ENCODE data around the gene PSMD4.
"Not testable (repeated sequence)": the region's sequence is repeated elsewhere in the genome, so short reads cannot be mapped to it uniquely, and the experiment has no call there.

The PSMD4 gene

DNA sequence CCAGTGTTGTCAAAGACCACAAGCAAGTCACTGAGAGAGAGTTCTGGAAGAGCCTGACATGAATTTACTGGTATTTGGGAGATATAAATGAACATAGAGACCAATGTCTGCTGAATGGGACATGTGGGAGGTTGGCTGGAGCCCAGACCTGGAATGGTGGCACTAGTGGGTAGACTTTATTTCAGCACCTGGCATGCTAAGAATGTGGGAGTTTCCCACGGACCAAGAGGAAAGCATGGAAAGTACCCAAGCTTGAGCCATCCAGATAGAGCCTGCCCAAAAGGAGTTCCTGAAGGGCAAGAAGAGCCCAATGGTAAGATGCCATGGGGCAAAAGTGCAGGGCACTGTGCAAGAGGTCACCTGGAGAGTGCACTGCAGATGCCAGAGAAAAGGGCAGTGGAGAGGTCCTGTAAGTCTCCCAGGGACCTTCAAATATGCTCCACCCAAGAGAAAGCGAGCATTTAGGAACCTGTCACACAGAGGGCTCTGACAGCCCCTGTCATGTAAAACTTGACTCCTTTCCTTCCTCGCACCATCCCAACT, 19.5 kb downstream of the PSMD4 start:
- H3K4me1 ChIP-seq (ENCODE audit: low read length), result peaks cover 13% of the 10 kb centered on the region
- H3K36me3 ChIP-seq (replicated peaks; ENCODE audit: low read depth, low read length), result peaks cover 17% of the 10 kb centered on the region
- H4K20me1 ChIP-seq (ENCODE audit: insufficient read depth, low read length), result no peaks in the 10 kb centered on the region
- H3K79me2 ChIP-seq (ENCODE audit: low read length), result no peaks in the 10 kb centered on the region
- TF ChIP-seq EZH2phosphoT487 (IDR thresholded peaks at IDR 0.05; ENCODE audit: low read depth), result no peak
- TF ChIP-seq, protein P1, sequence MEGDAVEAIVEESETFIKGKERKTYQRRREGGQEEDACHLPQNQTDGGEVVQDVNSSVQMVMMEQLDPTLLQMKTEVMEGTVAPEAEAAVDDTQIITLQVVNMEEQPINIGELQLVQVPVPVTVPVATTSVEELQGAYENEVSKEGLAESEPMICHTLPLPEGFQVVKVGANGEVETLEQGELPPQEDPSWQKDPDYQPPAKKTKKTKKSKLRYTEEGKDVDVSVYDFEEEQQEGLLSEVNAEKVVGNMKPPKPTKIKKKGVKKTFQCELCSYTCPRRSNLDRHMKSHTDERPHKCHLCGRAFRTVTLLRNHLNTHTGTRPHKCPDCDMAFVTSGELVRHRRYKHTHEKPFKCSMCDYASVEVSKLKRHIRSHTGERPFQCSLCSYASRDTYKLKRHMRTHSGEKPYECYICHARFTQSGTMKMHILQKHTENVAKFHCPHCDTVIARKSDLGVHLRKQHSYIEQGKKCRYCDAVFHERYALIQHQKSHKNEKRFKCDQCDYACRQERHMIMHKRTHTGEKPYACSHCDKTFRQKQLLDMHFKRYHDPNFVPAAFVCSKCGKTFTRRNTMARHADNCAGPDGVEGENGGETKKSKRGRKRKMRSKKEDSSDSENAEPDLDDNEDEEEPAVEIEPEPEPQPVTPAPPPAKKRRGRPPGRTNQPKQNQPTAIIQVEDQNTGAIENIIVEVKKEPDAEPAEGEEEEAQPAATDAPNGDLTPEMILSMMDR (IDR thresholded peaks at IDR 0.05; ENCODE audit: low read depth, low read length), result no peak
- H3K27ac ChIP-seq (ENCODE audit: low read length), result no peak overlapping the region
- no peak overlapping the region for H3K4me3 ChIP-seq (ENCODE audit: low read length)
- H2AFZ ChIP-seq (ENCODE audit: low read depth, low read length), result no peak overlapping the region
- no peak overlapping the region for H3K4me2 ChIP-seq (ENCODE audit: low read length)
- no peaks in the 10 kb centered on the region for H3K27me3 ChIP-seq (ENCODE audit: low read depth, low read length)
- H3K9me3 ChIP-seq (ENCODE audit: insufficient read depth, low read length), result no peaks in the 10 kb centered on the region
- no peak overlapping the region for H3K9ac ChIP-seq (ENCODE audit: low read length)

DNA sequence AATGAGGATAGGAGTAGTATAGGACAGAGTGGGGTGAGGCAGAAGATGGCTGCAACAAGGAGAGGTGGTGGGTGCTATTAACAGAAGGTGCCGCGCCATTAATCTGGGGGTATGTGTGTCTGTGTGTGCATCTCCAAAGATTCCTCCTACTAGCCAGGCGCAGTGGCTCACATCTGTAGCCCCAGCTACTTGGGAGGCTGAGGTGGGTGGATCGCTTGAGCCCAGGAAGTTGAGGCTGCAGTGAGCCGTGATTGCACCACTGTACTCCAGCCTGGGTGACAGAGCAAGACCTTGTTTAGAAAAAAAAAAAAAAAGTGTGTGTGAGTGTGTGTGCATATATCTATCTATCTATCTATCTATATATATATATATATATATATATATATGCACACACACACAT, 20.8 kb downstream of the PSMD4 start:
- H3K9me3 ChIP-seq (ENCODE audit: insufficient read depth, low read length); H3K9ac ChIP-seq (ENCODE audit: low read length); H4K20me1 ChIP-seq (ENCODE audit: insufficient read depth, low read length): not testable (repeated sequence)

DNA sequence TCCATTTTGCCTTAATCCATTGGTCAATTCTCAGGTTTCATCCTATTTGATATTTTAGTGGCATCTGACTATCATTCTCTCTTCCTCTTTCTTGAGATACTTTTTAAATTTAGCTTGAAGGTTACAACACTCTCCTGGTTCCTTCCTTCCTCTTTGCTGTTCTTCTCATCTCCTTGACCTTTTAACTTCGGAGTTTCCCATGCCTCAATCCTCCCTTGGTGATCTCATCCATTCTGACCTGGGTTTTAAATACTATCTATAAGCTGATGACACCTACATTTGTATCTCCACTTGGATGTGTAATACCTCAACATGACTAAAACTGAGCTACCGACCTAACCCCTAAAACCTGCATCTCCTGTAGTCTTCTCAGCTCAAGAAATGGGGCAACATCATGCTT, 22.7 kb downstream of the PSMD4 start:
- Histone ChIP-seq H3K4me1 (ENCODE audit: low read length) (peaks cover 17% of the 10 kb centered on the region), H3K4me2 (ENCODE audit: low read length) (peak overlapping the region; percentile 53), H3K27ac (ENCODE audit: low read length) (peak overlapping the region; percentile 41), H4K20me1 (ENCODE audit: insufficient read depth, low read length) (no peaks in the 10 kb centered on the region), H3K9me3 (ENCODE audit: insufficient read depth, low read length) (no peaks in the 10 kb centered on the region), H3K4me3 (ENCODE audit: low read length) (peak overlapping the region; percentile 6; the same call in 1 of the 2 replicates), H2AFZ (ENCODE audit: low read depth, low read length) (peak overlapping the region; percentile 12; the same call in 1 of the 2 replicates), H3K27me3 (ENCODE audit: low read depth, low read length) (no peaks in the 10 kb centered on the region), H3K36me3 (replicated peaks; ENCODE audit: low read depth, low read length) (peaks cover 8% of the 10 kb centered on the region), H3K9ac (ENCODE audit: low read length) (no peak overlapping the region; the same call in 1 of the 2 replicates), H3K79me2 (ENCODE audit: low read length) (no peaks in the 10 kb centered on the region; the same call in 1 of the 2 replicates)
- TF ChIP-seq EZH2phosphoT487 (IDR thresholded peaks at IDR 0.05; ENCODE audit: low read depth), result no peak
- TF ChIP-seq, protein P1 (IDR thresholded peaks at IDR 0.05; ENCODE audit: low read depth, low read length), result no peak

More for the DNA sequence above, 20.8 kb downstream of the PSMD4 start:
- H3K4me3 ChIP-seq (ENCODE audit: low read length); H3K27ac ChIP-seq (ENCODE audit: low read length); H3K4me2 ChIP-seq (ENCODE audit: low read length); H3K27me3 ChIP-seq (ENCODE audit: low read depth, low read length); H3K79me2 ChIP-seq (ENCODE audit: low read length); H2AFZ ChIP-seq (ENCODE audit: low read depth, low read length): not testable (repeated sequence)
- peaks cover 11% of the 10 kb centered on the region for H3K36me3 ChIP-seq (replicated peaks; ENCODE audit: low read depth, low read length)
- peaks cover 13% of the 10 kb centered on the region for H3K4me1 ChIP-seq (ENCODE audit: low read length)

DNA sequence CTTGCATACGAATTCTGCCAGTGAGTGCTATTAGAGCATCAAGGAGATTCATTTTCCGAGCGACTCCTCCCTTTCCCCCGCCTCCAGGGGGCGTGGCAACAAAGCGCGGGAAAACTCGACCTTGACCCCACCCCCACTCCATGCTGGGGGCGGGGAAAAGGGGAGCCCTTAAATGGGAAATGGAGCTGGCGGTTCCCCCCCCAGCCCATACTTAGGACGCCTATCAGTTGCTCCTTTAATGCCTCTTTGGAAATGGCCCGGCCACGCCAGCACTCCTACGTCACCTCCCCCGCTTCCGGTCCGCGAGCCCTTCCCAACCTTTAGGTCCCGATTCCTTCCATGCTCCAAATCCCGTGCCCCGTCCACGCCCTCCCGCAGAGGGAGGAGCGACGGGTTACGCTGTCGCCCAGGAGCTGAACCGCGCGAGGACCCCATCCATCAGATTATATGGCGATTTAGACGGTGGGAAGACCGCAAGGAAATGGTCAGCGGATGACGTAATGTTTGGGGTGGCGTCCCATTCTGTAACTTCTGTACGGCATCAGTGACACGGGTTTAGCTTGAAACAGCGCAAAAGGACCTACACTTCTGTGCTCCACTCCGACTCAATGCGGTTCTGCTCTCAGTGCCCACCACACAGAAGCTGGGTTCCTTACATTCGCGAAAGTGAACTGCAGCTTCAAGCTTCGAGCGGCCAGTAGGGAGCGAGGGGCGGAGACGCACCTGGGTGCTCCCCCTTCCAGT, 26.9 kb downstream of the PSMD4 start:
- Histone ChIP-seq H4K20me1 (ENCODE audit: insufficient read depth, low read length) (peaks cover 12% of the 10 kb centered on the region; the same call in 1 of the 2 replicates), H3K4me2 (ENCODE audit: low read length) (peak overlapping the region; percentile 73), H2AFZ (ENCODE audit: low read depth, low read length) (peak overlapping the region; percentile 77), H3K36me3 (replicated peaks; ENCODE audit: low read depth, low read length) (peaks cover 9% of the 10 kb centered on the region), H3K9me3 (ENCODE audit: insufficient read depth, low read length) (no peaks in the 10 kb centered on the region), H3K4me1 (ENCODE audit: low read length) (peaks cover 26% of the 10 kb centered on the region), H3K27ac (ENCODE audit: low read length) (peak overlapping the region; percentile 86), H3K79me2 (ENCODE audit: low read length) (peaks cover 32% of the 10 kb centered on the region), H3K9ac (ENCODE audit: low read length) (peak overlapping the region; percentile 83), H3K27me3 (ENCODE audit: low read depth, low read length) (no peaks in the 10 kb centered on the region), H3K4me3 (ENCODE audit: low read length) (peak overlapping the region; percentile 80)
- TF ChIP-seq, protein P1 (IDR thresholded peaks at IDR 0.05; ENCODE audit: low read depth, low read length), result no peak
- TF ChIP-seq EZH2phosphoT487 (IDR thresholded peaks at IDR 0.05; ENCODE audit: low read depth), result no peak
